ENCODE measurements around the gene SULF2. TPM values are rescaled to one million over a fixed set of nuclear protein-coding genes. Genes with fewer than 3 reads are reported as not detected.
A peak's percentile ranks its signal among the peaks of the same experiment; 100 is the strongest.

The SULF2 gene
- total RNA-seq, 1 experiment from 2014 or later, result not detected

GRCh38 chr20:47735412-47736400 lies 49.6 kb downstream of the SULF2 start:
- Histone ChIP-seq H3K4me1 (ENCODE audit: low read length) (no peaks in the 10 kb centered on the region), H2AFZ (ENCODE audit: low read length) (no peak overlapping the region), H3K4me2 (ENCODE audit: low read depth, low read length, poor library complexity, severe bottlenecking) (no peak overlapping the region), H3K4me3 (ENCODE audit: low read length) (no peak overlapping the region), H3K9me2 (replicated peaks; ENCODE audit: insufficient read depth, low read length) (no peaks in the 10 kb centered on the region), H3K9ac (ENCODE audit: low read length) (no peak overlapping the region), H3K9me3 (ENCODE audit: low read length) (no peaks in the 10 kb centered on the region), H3K36me3 (ENCODE audit: insufficient read depth, low read length) (no peaks in the 10 kb centered on the region), H3K27me3 (ENCODE audit: low read length) (no peaks in the 10 kb centered on the region), H4K20me1 (ENCODE audit: insufficient read depth, low read depth, low read length) (no peaks in the 10 kb centered on the region), H3K27ac (ENCODE audit: low read length) (no peak overlapping the region), H3K79me2 (ENCODE audit: low read length) (no peaks in the 10 kb centered on the region)
- DNase-seq, result no peak

- Histone ChIP-seq H3K9me2 (replicated peaks; ENCODE audit: insufficient read depth, low read length) (no peaks in the 10 kb centered on the region), H3K36me3 (ENCODE audit: insufficient read depth, low read length) (no peaks in the 10 kb centered on the region), H3K4me1 (ENCODE audit: low read length) (no peaks in the 10 kb centered on the region), H3K27me3 (ENCODE audit: low read length) (no peaks in the 10 kb centered on the region), H3K27ac (ENCODE audit: low read length) (no peak overlapping the region), H3K4me3 (ENCODE audit: low read length) (no peak overlapping the region), H4K20me1 (ENCODE audit: insufficient read depth, low read depth, low read length) (no peaks in the 10 kb centered on the region), H3K4me2 (ENCODE audit: low read depth, low read length, poor library complexity, severe bottlenecking) (no peak overlapping the region), H3K9ac (ENCODE audit: low read length) (no peak overlapping the region), H3K79me2 (ENCODE audit: low read length) (no peaks in the 10 kb centered on the region), H2AFZ (ENCODE audit: low read length) (no peak overlapping the region), H3K9me3 (ENCODE audit: low read length) (no peaks in the 10 kb centered on the region)
- DNase-seq, result no peak
Observed at GRCh38 chr20:47734870-47735269, 50.4 kb downstream of the SULF2 start.

- H4K20me1 ChIP-seq (ENCODE audit: insufficient read depth, low read depth, low read length), result no peaks in the 10 kb centered on the region
- no peaks in the 10 kb centered on the region for H3K27me3 ChIP-seq (ENCODE audit: low read length)
- no peaks in the 10 kb centered on the region for H3K36me3 ChIP-seq (ENCODE audit: insufficient read depth, low read length)
- H3K79me2 ChIP-seq (ENCODE audit: low read length), result no peaks in the 10 kb centered on the region
- DNase-seq, result no peak
- H3K9ac ChIP-seq (ENCODE audit: low read length), result no peak overlapping the region
- no peaks in the 10 kb centered on the region for H3K9me2 ChIP-seq (replicated peaks; ENCODE audit: insufficient read depth, low read length)
- no peak overlapping the region for H3K4me3 ChIP-seq (ENCODE audit: low read length)
- H3K4me2 ChIP-seq (ENCODE audit: low read depth, low read length, poor library complexity, severe bottlenecking), result no peak overlapping the region
- H3K4me1 ChIP-seq (ENCODE audit: low read length), result no peaks in the 10 kb centered on the region
- H3K27ac ChIP-seq (ENCODE audit: low read length), result no peak overlapping the region
- H3K9me3 ChIP-seq (ENCODE audit: low read length), result no peaks in the 10 kb centered on the region
- no peak overlapping the region for H2AFZ ChIP-seq (ENCODE audit: low read length)
Observed at GRCh38 chr20:47733892-47734291, 51.4 kb downstream of the SULF2 start.

- no peak overlapping the region for H3K4me2 ChIP-seq (ENCODE audit: low read depth, low read length, poor library complexity, severe bottlenecking)
- H3K9me2 ChIP-seq (replicated peaks; ENCODE audit: insufficient read depth, low read length), result no peaks in the 10 kb centered on the region
- H3K9ac ChIP-seq (ENCODE audit: low read length), result no peak overlapping the region
- no peaks in the 10 kb centered on the region for H3K27me3 ChIP-seq (ENCODE audit: low read length)
- H3K4me3 ChIP-seq (ENCODE audit: low read length), result no peak overlapping the region
- H3K79me2 ChIP-seq (ENCODE audit: low read length), result no peaks in the 10 kb centered on the region
- no peak overlapping the region for H3K27ac ChIP-seq (ENCODE audit: low read length)
- H4K20me1 ChIP-seq (ENCODE audit: insufficient read depth, low read depth, low read length), result no peaks in the 10 kb centered on the region
- H3K9me3 ChIP-seq (ENCODE audit: low read length), result no peaks in the 10 kb centered on the region
- DNase-seq, result peak; percentile 54
- peaks cover 19% of the 10 kb centered on the region for H3K4me1 ChIP-seq (ENCODE audit: low read length)
- no peaks in the 10 kb centered on the region for H3K36me3 ChIP-seq (ENCODE audit: insufficient read depth, low read length)
- H2AFZ ChIP-seq (ENCODE audit: low read length), result no peak overlapping the region
Observed at GRCh38 chr20:47730744-47731143, 54.5 kb downstream of the SULF2 start.

- H3K9me3 ChIP-seq (ENCODE audit: low read length), result no peaks in the 10 kb centered on the region
- no peak overlapping the region for H3K9ac ChIP-seq (ENCODE audit: low read length)
- H4K20me1 ChIP-seq (ENCODE audit: insufficient read depth, low read depth, low read length), result no peaks in the 10 kb centered on the region
- H3K36me3 ChIP-seq (ENCODE audit: insufficient read depth, low read length), result no peaks in the 10 kb centered on the region
- no peak overlapping the region for H2AFZ ChIP-seq (ENCODE audit: low read length)
- no peaks in the 10 kb centered on the region for H3K79me2 ChIP-seq (ENCODE audit: low read length)
- H3K4me2 ChIP-seq (ENCODE audit: low read depth, low read length, poor library complexity, severe bottlenecking), result no peak overlapping the region
- no peaks in the 10 kb centered on the region for H3K9me2 ChIP-seq (replicated peaks; ENCODE audit: insufficient read depth, low read length)
- no peak for DNase-seq
- H3K27ac ChIP-seq (ENCODE audit: low read length), result no peak overlapping the region
- H3K4me3 ChIP-seq (ENCODE audit: low read length), result no peak overlapping the region
- H3K27me3 ChIP-seq (ENCODE audit: low read length), result no peaks in the 10 kb centered on the region
- H3K4me1 ChIP-seq (ENCODE audit: low read length), result peaks cover 31% of the 10 kb centered on the region
Observed at GRCh38 chr20:47729472-47729871, 55.8 kb downstream of the SULF2 start.

- Histone ChIP-seq H4K20me1 (ENCODE audit: insufficient read depth, low read depth, low read length) (no peaks in the 10 kb centered on the region), H3K36me3 (ENCODE audit: insufficient read depth, low read length) (no peaks in the 10 kb centered on the region), H3K27ac (ENCODE audit: low read length) (peak overlapping the region; percentile 86), H2AFZ (ENCODE audit: low read length) (peak overlapping the region; percentile 89; the same call in 1 of the 2 replicates), H3K9me2 (replicated peaks; ENCODE audit: insufficient read depth, low read length) (no peaks in the 10 kb centered on the region), H3K27me3 (ENCODE audit: low read length) (no peaks in the 10 kb centered on the region), H3K9me3 (ENCODE audit: low read length) (no peaks in the 10 kb centered on the region), H3K9ac (ENCODE audit: low read length) (peak overlapping the region; percentile 68), H3K4me3 (ENCODE audit: low read length) (peak overlapping the region; percentile 66), H3K4me2 (ENCODE audit: low read depth, low read length, poor library complexity, severe bottlenecking) (peak overlapping the region; percentile 73), H3K4me1 (ENCODE audit: low read length) (peaks cover 31% of the 10 kb centered on the region), H3K79me2 (ENCODE audit: low read length) (no peaks in the 10 kb centered on the region)
- no peak for DNase-seq
Observed at GRCh38 chr20:47727909-47728361, 57.3 kb downstream of the SULF2 start.

- peak overlapping the region; percentile 86 for H3K27ac ChIP-seq (ENCODE audit: low read length)
- peak overlapping the region; percentile 68 for H3K9ac ChIP-seq (ENCODE audit: low read length)
- H2AFZ ChIP-seq (ENCODE audit: low read length), result peak overlapping the region; percentile 89
- no peaks in the 10 kb centered on the region for H4K20me1 ChIP-seq (ENCODE audit: insufficient read depth, low read depth, low read length)
- no peaks in the 10 kb centered on the region for H3K79me2 ChIP-seq (ENCODE audit: low read length)
- peak overlapping the region; percentile 66 for H3K4me3 ChIP-seq (ENCODE audit: low read length)
- H3K9me2 ChIP-seq (replicated peaks; ENCODE audit: insufficient read depth, low read length), result no peaks in the 10 kb centered on the region
- H3K4me2 ChIP-seq (ENCODE audit: low read depth, low read length, poor library complexity, severe bottlenecking), result peak overlapping the region; percentile 73
- H3K36me3 ChIP-seq (ENCODE audit: insufficient read depth, low read length), result no peaks in the 10 kb centered on the region
- peaks cover 31% of the 10 kb centered on the region for H3K4me1 ChIP-seq (ENCODE audit: low read length)
- H3K27me3 ChIP-seq (ENCODE audit: low read length), result no peaks in the 10 kb centered on the region
- DNase-seq, result peak; percentile 94
- no peaks in the 10 kb centered on the region for H3K9me3 ChIP-seq (ENCODE audit: low read length)
Observed at GRCh38 chr20:47727170-47727880, 58.0 kb downstream of the SULF2 start.

- Histone ChIP-seq H3K4me3 (ENCODE audit: low read length) (no peak overlapping the region), H3K9me2 (replicated peaks; ENCODE audit: insufficient read depth, low read length) (no peaks in the 10 kb centered on the region), H4K20me1 (ENCODE audit: insufficient read depth, low read depth, low read length) (no peaks in the 10 kb centered on the region), H3K4me1 (ENCODE audit: low read length) (peaks cover 31% of the 10 kb centered on the region), H2AFZ (ENCODE audit: low read length) (peak overlapping the region; percentile 89; the same call in 1 of the 2 replicates), H3K36me3 (ENCODE audit: insufficient read depth, low read length) (no peaks in the 10 kb centered on the region), H3K27me3 (ENCODE audit: low read length) (no peaks in the 10 kb centered on the region), H3K79me2 (ENCODE audit: low read length) (no peaks in the 10 kb centered on the region), H3K27ac (ENCODE audit: low read length) (no peak overlapping the region), H3K9me3 (ENCODE audit: low read length) (no peaks in the 10 kb centered on the region), H3K4me2 (ENCODE audit: low read depth, low read length, poor library complexity, severe bottlenecking) (no peak overlapping the region), H3K9ac (ENCODE audit: low read length) (peak overlapping the region; percentile 68; the same call in 1 of the 2 replicates)
- no peak for DNase-seq
Observed at GRCh38 chr20:47726632-47727031, 58.6 kb downstream of the SULF2 start.

Data from Karpas-422 (cell line).